Prostate gland (tissue), 2 donors: ENCODE measurements around the gene CLEC4A. TPM values are rescaled to one million over a fixed set of nuclear protein-coding genes. Genes with fewer than 3 reads are reported as not detected.

ENCODE experiments used
- total RNA-seq, 2 donors: library from RNA; depleted of rRNA; stranded (reverse); fragments of >200 nt; gene quantifications; one replicate each; pipeline ENCODE4 v1.1.0, GENCODE V29; 2016

Gene CLEC4A
- total RNA-seq, 2 donors from 2014 or later: 1.1 TPM; not detected in 1

Other genes starting within 250 kb of the CLEC4A start
- 10 to 100 TPM in 1 of 2 donors, 1 to 10 TPM in 1; 4.1 to 21.2 TPM for gene SLC2A3, start 187.4 kb upstream of the CLEC4A start, total RNA-seq
- gene FOXJ2, start 90.9 kb upstream of the CLEC4A start, total RNA-seq: 10 to 100 TPM; 15.4 to 27.8 TPM
- gene C3AR1, start 57.3 kb upstream of the CLEC4A start, total RNA-seq: 1 to 10 TPM; 1.5 to 3.4 TPM
- gene NECAP1, start 41.3 kb upstream of the CLEC4A start, total RNA-seq: 10 to 100 TPM; 52.0 to 60.2 TPM
- gene ZNF705A, start 33.4 kb downstream of the CLEC4A start, total RNA-seq: not detected
- gene FAM90A1, start 104.0 kb downstream of the CLEC4A start, total RNA-seq: under 1 TPM; 0.18 to 0.68 TPM